Omental fat pad (tissue), 4 donors: ENCODE measurements around the gene COL1A1. TPM values are rescaled to one million over a fixed set of nuclear protein-coding genes. Genes with fewer than 3 reads are reported as not detected.

ENCODE experiments used
- ATAC-seq: fragments of 150-250 bp; one replicate; pipeline ENCODE4 v1.9.1; 2016; ENCODE audit warnings: mild to moderate bottlenecking, moderate library complexity; ENCODE audit not compliant: low FRiP score
- DNase-seq: peaks from one replicate; pipeline ENCODE4 v3.0.0-alpha.2; 2019; ENCODE audit warnings: low spot score
- total RNA-seq, 4 donors: library from RNA; depleted of rRNA; stranded (reverse); fragments of >200 nt; gene quantifications; one replicate each; pipeline ENCODE4 v1.1.0, GENCODE V29; 2016
- TF ChIP-seq, protein P1 (sequence below), 3 donors: fragments of 450-650 bp; IDR thresholded peaks; one replicate each; pipeline ENCODE4 v1.5.1; 2016 to 2017; ENCODE audit warnings: antibody characterized with exemption in 3 of 3, mild to moderate bottlenecking in 3 of 3, moderate library complexity in 2 of 3

COL1A1 gene
- total RNA-seq, 4 donors from 2014 or later = 21.2 to 57.9 (median 43.6) TPM

DNA sequence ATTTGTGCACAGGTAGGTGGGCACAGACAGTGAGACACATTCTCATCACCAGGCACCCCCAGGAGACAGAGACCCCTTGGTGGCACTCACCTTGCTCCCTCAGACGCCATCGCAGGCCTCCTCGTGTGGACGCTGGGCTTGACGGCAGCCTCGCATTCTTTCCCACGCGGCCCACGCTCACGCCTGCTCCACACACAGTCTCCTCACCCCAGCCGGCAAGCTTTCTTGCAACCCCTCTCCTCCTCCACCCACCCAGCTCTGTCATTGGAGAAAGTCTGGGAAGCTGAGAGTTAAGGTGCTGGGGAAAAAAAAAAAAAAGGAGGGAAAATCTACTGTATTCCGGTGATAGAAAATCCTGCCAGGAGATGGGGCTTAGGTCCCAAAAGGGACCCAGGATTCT, 20.8 kb downstream of the COL1A1 start:
- TF ChIP-seq, protein P1, sequence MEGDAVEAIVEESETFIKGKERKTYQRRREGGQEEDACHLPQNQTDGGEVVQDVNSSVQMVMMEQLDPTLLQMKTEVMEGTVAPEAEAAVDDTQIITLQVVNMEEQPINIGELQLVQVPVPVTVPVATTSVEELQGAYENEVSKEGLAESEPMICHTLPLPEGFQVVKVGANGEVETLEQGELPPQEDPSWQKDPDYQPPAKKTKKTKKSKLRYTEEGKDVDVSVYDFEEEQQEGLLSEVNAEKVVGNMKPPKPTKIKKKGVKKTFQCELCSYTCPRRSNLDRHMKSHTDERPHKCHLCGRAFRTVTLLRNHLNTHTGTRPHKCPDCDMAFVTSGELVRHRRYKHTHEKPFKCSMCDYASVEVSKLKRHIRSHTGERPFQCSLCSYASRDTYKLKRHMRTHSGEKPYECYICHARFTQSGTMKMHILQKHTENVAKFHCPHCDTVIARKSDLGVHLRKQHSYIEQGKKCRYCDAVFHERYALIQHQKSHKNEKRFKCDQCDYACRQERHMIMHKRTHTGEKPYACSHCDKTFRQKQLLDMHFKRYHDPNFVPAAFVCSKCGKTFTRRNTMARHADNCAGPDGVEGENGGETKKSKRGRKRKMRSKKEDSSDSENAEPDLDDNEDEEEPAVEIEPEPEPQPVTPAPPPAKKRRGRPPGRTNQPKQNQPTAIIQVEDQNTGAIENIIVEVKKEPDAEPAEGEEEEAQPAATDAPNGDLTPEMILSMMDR (IDR thresholded peaks at IDR 0.05) = no peak
- ATAC-seq (no peak), DNase-seq (no peak)

DNA sequence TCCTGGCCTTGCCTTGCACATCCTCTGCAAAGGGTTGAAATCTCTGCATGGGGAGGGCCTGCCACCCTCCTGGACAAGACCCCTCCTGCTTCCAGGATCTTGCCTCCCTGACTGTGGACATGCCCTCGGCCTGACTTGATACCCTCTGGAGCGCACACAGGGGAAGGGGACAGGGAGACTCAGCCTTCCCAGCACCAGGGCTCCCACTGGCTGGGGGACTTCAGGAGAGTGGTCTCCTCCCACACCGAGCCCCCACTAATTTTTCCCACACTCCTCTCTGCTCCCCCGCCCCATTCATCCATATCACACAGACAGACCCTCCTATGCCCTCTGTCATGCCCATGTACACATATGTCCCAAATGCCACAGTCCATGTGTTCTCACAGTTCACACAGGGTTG, 21.3 kb downstream of the COL1A1 start:
- TF ChIP-seq, protein P1 (IDR thresholded peaks at IDR 0.05) = no peak
- ATAC-seq (no peak), DNase-seq (no peak)

DNA sequence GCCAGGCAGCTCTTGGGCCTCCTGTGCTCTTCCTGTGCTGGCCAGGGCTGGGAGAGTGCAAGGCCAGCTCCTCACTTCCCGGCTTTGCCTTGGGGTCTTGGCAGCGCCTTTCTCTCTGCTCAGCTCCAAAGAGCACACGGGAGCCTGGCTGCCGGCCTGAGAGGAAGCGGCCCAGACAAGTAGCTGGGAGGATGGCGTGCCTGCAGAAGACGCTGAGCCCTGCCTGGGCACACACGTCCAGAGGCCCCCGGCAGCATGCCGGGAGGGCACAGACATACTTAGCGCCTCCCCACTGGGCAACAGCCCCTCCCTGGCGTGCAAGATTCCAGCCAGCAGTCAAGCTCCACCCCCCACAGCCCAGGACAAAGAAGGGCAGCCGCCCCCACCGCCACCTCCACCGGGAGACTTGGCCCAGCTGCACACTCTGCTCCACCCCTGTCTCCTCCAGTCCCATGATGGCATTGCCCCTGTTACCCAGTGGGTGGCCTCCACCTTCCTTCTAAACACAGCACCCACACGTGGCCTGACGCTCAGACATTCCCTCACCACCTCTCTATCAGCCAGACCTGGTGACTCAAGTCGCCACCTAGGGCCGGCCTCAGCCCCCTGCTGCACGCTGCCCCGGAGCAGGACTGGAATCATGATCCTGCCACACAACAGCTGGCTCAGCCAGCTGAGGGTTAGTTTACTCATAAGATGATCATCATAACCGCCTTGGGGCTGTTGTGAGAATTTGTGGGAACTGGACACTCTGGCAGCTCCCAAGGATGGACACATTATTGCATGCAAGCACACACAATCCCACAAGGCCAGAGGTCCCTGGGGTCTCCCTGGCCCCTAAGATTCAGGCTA, 23.2 kb downstream of the COL1A1 start:
- no peak for DNase-seq
- TF ChIP-seq, protein P1 (IDR thresholded peaks at IDR 0.05) = no peak
- ATAC-seq = peak; percentile 73

DNA sequence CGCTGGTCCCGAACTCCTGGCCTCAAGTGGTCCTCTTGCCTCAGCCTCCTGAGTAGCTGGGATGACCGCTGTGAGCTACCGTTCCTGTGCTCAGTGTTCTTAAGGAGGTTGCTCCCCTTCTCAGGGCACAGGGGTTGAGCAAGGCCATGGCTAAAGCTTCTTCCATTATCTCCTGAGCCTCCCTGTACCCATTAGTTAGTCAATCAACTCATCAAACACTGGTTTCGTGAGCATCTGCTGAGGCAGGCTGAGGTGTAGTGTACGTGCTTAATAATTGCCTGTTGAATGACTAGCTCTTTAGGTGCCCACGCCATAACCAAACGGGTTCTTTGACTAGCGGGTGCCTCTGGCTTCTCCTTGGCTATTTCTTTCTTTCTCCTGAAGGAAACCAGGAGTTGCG, 24.0 kb downstream of the COL1A1 start:
- ATAC-seq (no peak), DNase-seq (no peak)
- TF ChIP-seq, protein P1 (IDR thresholded peaks at IDR 0.05) = no peak

DNA sequence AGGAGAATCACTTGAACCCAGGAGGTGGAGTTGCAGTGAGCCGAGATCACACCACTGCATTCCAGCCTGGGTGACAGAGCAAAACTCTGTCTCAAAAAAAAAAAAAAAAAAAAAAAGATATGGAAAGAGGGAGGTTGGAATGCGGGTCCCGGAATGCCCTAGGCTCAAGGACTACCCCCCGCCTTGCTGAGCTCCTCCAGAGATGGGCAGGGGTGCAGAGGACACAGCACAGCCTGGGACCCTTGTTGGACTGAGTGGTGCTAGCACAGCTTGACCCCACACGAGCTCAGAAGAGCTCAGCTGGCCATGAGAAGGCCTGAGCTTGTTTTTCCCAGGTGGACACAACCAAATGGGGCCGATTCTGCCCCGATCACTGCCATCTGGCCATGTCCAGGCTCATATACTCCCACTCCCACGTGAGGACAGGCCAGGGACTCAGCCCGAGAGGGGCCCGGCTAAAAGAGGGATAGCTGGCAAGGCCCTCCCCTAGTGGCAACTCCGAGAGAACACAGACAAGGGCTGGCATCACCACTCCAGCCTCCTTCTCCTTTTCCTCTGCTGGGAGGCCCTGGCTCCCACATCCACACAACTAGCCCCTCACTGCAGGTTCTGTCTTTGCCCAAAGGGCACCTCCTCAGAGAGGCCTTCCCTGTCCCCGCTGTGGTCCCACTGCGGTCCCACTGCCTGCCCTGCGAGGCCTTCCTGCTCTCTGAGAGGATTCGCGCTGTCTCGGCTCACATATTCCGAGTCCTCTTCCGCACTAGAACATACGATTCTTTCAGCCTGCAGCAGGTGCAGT, 24.7 kb downstream of the COL1A1 start:
- ATAC-seq (no peak), DNase-seq (no peak)

DNA sequence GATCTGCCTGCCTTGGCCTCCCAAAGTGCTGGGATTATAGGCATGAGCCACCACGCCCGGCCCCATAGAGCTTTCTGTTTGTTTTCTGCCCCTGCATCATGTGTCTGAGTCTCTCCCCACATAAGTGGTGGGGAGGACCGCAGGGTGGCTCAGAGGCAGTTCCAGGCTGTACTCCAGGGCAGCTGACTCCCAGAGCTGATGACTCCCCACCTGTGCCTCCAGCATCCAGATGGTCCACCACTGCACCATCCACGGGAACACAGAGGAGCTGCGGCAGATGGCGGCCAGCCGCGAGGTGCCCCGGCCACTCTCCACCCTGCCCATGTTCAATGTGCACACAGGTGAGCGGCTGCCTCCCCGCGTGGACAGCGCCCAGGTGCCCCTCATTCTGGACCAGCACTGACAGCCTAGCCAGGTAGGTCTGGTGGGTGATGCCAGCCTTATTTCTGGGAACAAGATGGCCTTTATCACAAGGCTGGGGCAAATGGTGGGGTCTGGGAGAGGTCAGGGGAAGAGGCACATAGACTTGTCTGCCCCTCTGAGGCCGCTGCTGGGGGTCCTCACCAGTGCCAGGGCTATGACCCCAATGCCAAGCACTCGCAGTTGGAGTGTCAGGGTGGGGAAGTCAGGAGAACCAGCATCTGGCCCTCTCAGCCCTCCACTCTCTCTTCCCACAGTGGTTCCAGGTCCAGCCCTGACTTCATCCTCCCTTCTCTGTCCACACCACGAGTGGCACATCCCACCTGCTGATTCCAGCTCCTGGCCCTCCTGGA, 26.2 kb downstream of the COL1A1 start:
- TF ChIP-seq, protein P1 (IDR thresholded peaks at IDR 0.05) = no peak
- no peak for DNase-seq
- no peak for ATAC-seq

More for the DNA sequence above, 24.7 kb downstream of the COL1A1 start:
- TF ChIP-seq, protein P1 (IDR thresholded peaks at IDR 0.05) = no peak
